MV-4-11 (cell line): ENCODE data around the gene METTL22.

Source experiments
- DNase-seq: peaks from one replicate; lab custom pipeline; 2025; lab: John Stamatoyannopoulos, UW

The METTL22 gene

GRCh38 chr16:8594149-8594666 lies 27.3 kb upstream of the METTL22 start:
- DNase-seq, result peak; percentile 57

GRCh38 chr16:8595783-8596182 lies 25.7 kb upstream of the METTL22 start:
- DNase-seq, result no peak

GRCh38 chr16:8596581-8596980 lies 24.9 kb upstream of the METTL22 start:
- DNase-seq, result no peak

GRCh38 chr16:8600144-8600775 lies 21.2 kb upstream of the METTL22 start:
- DNase-seq, result no peak

- DNase-seq, result no peak
These were observed 15.9 kb upstream of the METTL22 start for GRCh38 chr16:8605554-8605953.

- DNase-seq, result no peak
These were observed 14.3 kb upstream of the METTL22 start for GRCh38 chr16:8607214-8607613.

GRCh38 chr16:8611122-8611521 lies 10.4 kb upstream of the METTL22 start:
- DNase-seq, result no peak

GRCh38 chr16:8611886-8612600 lies 9.5 kb upstream of the METTL22 start:
- DNase-seq, result no peak

GRCh38 chr16:8614435-8615029 lies 7.0 kb upstream of the METTL22 start:
- DNase-seq, result no peak

GRCh38 chr16:8619671-8620370 lies 1.7 kb upstream of the METTL22 start:
- DNase-seq, result no peak

GRCh38 chr16:8620535-8620934 lies 963 bp upstream of the METTL22 start:
- no peak for DNase-seq

- DNase-seq, result no peak
These were observed 301 bp upstream of the METTL22 start for GRCh38 chr16:8621222-8621571.

GRCh38 chr16:8622315-8622656 lies 788 bp downstream of the METTL22 start:
- no peak for DNase-seq

GRCh38 chr16:8623634-8624033 lies 2.1 kb downstream of the METTL22 start:
- DNase-seq, result no peak

GRCh38 chr16:8625491-8626087 lies 4.1 kb downstream of the METTL22 start:
- DNase-seq, result no peak

GRCh38 chr16:8626946-8627345 lies 5.4 kb downstream of the METTL22 start:
- no peak for DNase-seq

- DNase-seq, result no peak
These were observed 6.0 kb downstream of the METTL22 start for GRCh38 chr16:8627456-8627855.

GRCh38 chr16:8628981-8629725 lies 7.7 kb downstream of the METTL22 start:
- DNase-seq, result no peak

- no peak for DNase-seq
These were observed 8.9 kb downstream of the METTL22 start for GRCh38 chr16:8630255-8630953.

- no peak for DNase-seq
These were observed 9.9 kb downstream of the METTL22 start for GRCh38 chr16:8631373-8631772.
